ENCODE results near the gene UNC5A.
A peak's percentile ranks its signal among the peaks of the same experiment; 100 is the strongest.

The UNC5A gene

DNA sequence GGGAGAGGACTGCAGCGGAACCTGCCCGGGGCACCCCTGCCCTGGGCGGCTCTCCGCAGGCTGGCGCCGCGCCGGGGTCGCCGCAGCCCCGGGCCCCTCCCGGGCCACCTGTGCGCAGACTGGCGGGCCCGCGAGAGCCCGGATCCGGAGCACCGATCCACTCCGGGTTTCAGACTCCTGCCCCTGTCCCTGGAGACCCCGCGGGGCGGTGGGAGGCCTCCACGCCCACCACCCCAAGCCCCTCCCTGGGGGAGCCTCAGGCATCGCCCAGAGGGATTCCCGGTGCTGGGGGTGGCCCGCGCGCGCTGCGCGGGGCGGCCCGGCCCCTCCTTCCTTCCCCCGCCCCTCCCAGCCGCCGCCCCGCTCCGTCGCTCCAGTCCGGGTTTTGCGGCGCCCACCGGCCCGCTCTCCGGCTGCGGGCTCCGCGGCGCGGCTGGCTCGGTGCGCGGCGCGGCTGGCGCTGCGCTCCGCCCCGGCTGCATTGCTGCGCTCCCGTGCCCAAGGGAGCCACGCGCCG, at the start of gene UNC5A:
Gene UNC5A (plus strand): TSS at position 479 of the 517 bp plus-strand sequence. CDS start 192 bp downstream, outside the sequence.
- peak; percentile 21 for DNase-seq (ENCODE audit: low read depth)

DNA sequence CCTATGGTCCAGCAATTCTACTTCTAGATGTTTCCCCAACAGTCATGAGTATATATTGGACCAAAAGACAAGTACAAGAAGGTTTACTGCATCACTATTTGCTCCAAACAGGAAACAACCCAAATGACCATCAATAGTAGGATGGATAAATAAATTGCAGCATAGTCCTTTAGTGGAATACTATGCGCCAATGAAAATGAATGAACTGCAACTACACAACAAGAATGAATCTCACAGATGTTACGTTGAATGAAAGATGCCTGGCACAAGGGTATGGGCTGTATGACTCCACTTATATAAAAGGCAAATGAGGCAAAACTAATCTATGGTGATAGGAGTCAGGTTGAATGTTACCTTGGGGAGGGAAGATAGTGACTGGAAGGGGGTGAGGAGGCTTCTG, 48.6 kb upstream of the UNC5A start:
- DNase-seq (ENCODE audit: low read depth) = no peak

DNA sequence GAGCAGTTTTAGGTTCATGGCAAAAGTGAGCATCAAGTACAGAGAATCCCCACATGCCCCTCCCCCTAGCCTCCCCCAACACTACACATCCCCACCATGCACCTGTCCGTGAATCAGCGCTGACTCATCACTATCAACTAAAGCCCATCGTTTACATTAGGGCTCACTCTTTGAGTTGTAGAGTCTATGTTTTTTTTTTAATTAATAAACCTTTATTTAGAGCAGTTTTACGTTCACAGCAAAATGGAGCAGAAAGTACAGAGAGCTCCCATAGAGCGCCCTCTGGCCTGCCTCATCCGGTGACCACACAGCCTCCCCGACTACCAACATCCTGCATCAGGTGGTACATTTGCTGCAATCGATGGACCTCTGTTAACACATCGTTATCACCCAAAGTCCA, 47.9 kb upstream of the UNC5A start:
- no peak for DNase-seq (ENCODE audit: low read depth)

- no peak for DNase-seq (ENCODE audit: low read depth)
Measured at GRCh38 chr5:176765687-176766086, 44.7 kb upstream of the UNC5A start.

- DNase-seq (ENCODE audit: low read depth) = no peak
Measured at GRCh38 chr5:176768174-176768970, 42.0 kb upstream of the UNC5A start.

DNA sequence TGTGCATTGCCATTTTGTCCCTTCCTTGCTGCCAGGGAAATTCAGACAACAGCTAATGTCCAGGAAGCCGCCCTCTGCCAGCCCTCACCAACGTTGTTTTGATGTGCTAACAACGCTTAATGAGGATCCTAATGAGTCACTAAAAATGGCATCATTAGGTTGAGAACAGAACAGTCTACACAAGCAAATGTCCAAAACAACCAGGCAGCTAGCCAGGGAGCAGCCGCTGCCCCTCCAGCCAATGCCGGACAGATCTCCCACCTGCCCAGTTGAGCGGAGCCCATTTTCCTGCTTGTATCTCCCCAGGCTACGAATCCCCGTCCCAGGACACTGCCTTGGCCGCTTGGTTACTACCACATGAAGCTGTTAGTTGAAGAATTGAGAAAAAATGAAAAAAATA, 40.4 kb upstream of the UNC5A start:
- no peak for DNase-seq (ENCODE audit: low read depth)

DNA sequence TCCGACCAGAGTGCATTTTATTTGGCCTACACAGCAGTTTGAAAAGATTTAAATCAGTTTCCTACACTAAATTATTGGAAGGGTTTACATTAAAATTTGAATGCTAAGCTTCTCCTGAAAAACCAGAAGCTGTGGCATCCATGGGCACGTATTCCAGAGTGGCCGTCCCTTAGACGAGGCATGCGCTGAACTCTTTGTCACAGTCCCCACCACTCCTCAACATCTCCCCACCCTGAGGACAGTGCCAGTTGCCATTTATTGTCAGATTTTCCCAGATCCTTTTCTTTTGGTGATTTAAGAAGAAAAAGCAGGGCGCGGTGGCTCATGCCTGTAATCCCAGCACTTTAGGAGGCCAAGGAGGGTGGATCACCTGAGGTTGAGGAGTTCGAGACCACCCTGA, 39.9 kb upstream of the UNC5A start:
- no peak for DNase-seq (ENCODE audit: low read depth)

- DNase-seq (ENCODE audit: low read depth) = no peak
Measured at GRCh38 chr5:176771102-176771845, 39.1 kb upstream of the UNC5A start.

DNA sequence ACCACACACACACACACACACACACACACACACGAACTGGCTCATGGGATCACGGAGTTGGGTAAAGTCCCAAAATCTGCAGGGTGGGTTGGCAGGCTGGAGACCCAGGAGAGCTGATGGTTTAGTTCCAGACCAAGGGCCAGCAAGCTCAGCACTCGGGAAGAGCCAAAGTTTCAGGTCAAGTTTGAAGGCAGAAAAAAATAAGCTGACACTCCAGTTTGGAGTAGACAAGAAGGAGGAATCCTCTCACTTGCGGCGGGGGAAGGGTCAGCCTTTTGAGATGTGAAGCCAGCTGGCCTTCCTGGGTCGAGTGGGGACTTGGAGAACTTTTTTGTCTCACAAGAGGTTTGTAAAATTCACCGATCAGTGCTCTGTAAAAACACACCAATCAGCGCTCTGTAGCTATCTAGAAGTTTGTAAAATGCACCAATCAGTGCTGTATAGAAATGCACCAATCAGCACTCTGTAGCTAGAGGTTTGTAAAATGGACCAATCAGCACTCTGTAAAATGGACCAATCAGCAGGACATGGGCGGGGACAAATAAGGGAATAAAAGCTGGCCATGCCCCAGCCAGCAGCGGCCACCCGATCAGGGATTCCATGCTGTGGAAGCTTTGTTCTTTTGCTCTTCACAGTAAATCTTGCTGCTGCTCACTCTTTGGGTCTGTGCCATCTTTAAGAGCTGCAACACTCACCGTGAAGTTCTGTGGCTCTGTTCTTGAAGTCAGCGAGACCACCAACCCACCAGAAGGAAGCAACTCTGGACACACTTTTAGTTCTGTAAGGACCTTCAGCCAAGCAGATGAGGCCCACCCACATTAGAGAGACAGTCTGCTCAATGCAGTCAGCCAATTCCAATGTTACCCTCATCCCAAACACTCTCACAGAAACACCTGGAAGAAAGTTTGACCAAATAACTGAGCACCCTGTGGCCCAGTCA, 37.8 kb upstream of the UNC5A start:
- no peak for DNase-seq (ENCODE audit: low read depth)

GRCh38 chr5:176773408-176774035, 36.8 kb upstream of the UNC5A start:
- no peak for DNase-seq (ENCODE audit: low read depth)

DNA sequence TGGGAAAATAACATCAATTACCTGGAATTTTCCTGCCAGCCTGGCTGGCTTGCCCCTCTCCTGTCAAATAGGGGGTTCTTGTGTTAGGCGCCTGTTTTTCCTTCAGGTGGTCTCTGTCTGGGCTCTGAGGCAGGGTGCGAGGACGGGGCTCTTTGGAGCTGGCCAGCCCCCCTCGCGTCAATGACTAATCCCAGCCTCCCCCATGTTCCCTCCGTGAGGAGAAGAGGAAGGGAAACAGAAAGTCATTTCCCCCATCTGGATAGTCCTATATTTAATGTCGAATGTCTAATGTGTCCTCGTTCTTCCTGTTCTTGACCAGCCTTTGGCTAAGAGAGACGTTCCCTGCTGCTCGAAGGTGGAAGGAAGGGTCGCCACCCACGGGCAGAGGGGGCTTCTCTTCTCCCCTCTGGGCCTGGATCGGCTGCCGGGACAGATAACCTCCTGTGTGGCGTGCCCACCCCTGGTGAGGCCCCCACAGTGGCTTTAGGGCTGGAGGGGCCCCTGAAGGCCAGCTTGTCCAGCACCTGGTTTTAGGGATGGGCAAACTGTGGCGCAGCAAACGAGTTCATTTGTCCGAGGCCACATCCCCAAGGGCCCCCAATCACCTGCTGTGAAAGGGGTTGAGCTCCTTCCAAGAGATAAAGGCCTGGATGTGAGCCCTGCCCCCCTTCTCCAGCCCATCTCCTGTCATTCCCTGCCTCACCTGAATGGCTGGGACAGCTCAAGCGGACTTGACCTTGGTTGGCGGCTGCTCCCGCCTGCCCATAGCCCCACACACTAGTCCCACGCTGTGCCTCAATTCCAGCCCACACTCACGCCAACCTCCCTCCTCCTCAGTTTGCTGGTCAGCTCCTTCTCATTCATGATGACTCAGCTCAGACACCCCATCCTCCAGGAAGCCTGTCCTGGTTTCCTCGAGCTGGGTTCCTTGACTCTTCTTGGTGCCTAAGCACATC, 35.9 kb upstream of the UNC5A start:
- DNase-seq (ENCODE audit: low read depth) = no peak

- DNase-seq (ENCODE audit: low read depth) = no peak
Measured at GRCh38 chr5:176775409-176775808, 35.0 kb upstream of the UNC5A start.

- DNase-seq (ENCODE audit: low read depth) = no peak
Measured at GRCh38 chr5:176776141-176776865, 34.1 kb upstream of the UNC5A start.

- no peak for DNase-seq (ENCODE audit: low read depth)
Measured at GRCh38 chr5:176776916-176777315, 33.4 kb upstream of the UNC5A start.

DNA sequence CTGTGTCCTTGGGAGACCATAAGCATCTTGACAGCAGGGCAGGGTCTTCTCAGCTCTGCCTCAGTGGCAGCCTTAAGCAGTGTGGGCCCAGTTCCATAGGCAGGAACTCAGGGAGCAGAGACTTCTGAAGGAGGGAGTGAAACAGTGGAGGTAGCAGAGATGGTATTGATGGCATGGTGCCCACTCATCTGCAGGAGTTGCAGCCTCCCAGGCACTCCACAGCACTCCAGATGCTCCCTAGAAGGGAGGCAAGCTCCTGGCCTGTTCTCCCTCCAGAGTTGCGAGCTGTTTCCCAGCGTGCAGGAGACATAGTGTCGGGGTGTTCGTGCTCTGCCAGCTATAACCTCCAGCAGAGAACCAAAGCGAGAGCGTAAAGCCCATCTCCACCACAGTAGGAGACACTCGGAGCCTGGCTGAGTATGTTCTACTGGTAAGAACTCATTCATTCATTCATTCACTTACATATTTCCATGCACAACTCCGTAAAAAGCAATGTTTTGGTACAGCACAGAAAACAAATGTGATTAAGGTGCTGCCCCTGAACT, 31.4 kb upstream of the UNC5A start:
- no peak for DNase-seq (ENCODE audit: low read depth)

DNA sequence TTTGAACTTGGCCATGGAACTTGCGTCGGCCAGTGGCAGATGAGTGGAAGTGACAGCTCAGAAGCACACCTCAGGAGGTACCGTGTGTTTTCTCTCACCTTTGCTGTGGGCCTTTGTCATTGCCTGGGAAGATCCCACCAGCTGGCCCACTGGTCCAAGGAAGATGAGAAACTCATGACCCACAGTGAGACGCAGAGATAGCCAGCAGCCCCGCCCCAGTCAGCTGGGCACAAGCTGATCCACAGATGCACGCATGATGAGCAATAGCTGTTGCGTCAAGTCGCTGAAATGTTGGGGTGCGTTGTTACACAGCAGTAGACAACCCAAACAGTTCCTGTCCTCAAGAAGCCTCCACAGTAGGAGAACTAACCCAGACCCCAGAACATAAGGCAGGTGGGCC, 30.8 kb upstream of the UNC5A start:
- no peak for DNase-seq (ENCODE audit: low read depth)

- DNase-seq (ENCODE audit: low read depth) = no peak
Measured at GRCh38 chr5:176780176-176781053, 29.9 kb upstream of the UNC5A start.

DNA sequence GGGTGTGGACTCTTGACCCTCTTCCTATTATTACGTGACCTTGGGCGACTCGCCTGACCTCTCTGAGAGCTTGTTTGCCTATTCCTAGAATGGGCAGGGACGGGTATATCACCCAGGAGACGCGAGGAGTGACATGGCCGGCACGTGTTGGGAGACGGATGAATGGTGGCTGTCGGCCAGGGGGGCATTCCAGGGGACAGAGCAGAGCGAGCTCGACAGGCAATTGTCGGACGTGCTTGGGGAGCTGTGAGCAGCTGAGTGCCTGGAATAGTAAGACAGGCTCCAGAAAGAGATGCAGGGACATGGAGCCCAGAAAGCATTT, 29.3 kb upstream of the UNC5A start:
- DNase-seq (ENCODE audit: low read depth) = no peak

Data from amniotic epithelial cell (primary cell).